Measurements from ENCODE around the gene TMUB1.
"Not testable (repeated sequence)": the region's sequence is repeated elsewhere in the genome, so short reads cannot be mapped to it uniquely, and the experiment has no call there.

Gene TMUB1

DNA sequence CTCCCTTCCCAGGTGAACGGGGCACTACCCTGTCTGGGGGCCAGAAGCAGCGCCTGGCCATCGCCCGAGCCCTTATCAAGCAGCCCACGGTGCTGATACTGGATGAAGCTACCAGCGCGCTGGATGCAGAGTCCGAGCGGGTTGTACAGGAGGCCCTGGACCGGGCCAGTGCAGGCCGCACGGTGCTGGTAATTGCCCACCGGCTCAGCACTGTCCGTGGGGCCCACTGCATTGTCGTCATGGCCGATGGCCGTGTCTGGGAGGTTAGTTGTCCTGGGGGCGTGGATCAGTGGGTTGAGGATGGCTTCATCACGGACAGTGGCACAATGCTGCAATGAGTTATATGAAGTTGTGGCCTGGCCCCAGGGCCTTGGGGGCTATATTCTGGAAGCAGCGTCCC is 39.3 kb downstream of the TMUB1 start:
- H3K27me3 ChIP-seq, result no peaks in the 10 kb centered on the region
- DNase-seq, result no peak
- H3K36me3 ChIP-seq, result peaks cover 3% of the 10 kb centered on the region; the same call in 1 of the 2 replicates
- peaks cover 49% of the 10 kb centered on the region for H3K4me1 ChIP-seq
- TF ChIP-seq, protein P1, sequence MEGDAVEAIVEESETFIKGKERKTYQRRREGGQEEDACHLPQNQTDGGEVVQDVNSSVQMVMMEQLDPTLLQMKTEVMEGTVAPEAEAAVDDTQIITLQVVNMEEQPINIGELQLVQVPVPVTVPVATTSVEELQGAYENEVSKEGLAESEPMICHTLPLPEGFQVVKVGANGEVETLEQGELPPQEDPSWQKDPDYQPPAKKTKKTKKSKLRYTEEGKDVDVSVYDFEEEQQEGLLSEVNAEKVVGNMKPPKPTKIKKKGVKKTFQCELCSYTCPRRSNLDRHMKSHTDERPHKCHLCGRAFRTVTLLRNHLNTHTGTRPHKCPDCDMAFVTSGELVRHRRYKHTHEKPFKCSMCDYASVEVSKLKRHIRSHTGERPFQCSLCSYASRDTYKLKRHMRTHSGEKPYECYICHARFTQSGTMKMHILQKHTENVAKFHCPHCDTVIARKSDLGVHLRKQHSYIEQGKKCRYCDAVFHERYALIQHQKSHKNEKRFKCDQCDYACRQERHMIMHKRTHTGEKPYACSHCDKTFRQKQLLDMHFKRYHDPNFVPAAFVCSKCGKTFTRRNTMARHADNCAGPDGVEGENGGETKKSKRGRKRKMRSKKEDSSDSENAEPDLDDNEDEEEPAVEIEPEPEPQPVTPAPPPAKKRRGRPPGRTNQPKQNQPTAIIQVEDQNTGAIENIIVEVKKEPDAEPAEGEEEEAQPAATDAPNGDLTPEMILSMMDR (IDR thresholded peaks at IDR 0.05; ENCODE audit: low read depth, low read length), result no peak
- H3K4me3 ChIP-seq (ENCODE audit: low read depth, low read length), result no peak overlapping the region
- no peaks in the 10 kb centered on the region for H3K9me3 ChIP-seq

DNA sequence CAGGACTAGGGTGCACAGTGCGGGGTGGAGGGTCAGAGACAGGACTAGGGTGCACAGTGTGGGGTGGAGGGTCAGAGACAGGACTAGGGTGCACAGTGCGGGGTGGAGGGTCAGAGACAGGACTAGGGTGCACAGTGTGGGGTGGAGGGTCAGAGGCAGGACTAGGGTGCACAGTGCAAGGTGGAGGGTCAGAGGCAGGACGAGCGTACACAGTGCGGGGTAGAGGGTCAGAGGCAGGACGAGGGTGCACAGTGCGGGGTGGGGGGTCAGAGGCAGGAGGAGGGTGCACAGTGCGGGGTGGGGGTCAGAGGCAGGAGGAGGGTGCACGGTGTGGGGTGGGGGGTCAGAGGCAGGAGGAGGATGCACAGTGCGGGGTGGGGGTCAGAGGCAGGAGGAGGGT is 39.8 kb downstream of the TMUB1 start:
- H3K4me1 ChIP-seq, result peaks cover 54% of the 10 kb centered on the region
- H3K4me3 ChIP-seq (ENCODE audit: low read depth, low read length); H3K36me3 ChIP-seq; H3K9me3 ChIP-seq; H3K27me3 ChIP-seq; DNase-seq: not testable (repeated sequence)

DNA sequence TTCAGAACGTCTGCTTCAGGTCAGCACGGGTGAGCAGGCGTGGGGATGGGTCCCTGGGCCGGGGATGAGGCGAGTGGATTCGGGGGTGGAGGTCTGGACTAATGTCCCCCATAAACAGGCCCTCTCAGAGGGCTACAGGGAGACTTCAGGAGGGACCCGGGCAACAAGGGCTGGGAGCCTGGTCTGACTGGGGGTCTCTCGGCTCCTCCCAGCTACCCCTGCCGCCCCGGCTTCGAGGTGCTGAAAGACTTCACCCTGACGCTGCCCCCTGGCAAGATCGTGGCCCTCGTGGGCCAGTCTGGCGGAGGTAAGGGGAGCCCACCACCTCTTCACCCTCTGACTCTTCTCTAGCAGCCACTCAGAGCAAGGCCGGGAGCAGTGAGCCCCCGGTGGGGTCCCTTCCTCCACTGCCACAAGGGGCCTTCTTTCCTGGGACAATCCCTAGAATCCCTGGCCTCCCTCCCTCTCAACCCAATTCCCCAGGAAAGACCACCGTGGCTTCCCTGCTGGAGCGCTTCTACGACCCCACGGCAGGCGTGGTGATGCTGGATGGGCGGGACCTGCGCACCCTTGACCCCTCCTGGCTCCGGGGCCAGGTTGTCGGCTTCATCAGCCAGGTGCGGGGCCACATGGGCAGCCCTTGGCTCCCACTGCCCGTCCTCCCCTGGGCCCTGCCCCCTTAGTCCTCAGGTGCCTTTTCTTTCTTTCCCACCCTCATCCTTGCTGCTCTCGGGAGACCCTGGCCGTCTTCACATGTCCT is 42.5 kb downstream of the TMUB1 start:
- H3K27me3 ChIP-seq, result no peaks in the 10 kb centered on the region
- peaks cover under 1% of the 10 kb centered on the region; the same call in 1 of the 2 replicates for H3K36me3 ChIP-seq
- H3K9me3 ChIP-seq, result no peaks in the 10 kb centered on the region
- TF ChIP-seq, protein P1 (IDR thresholded peaks at IDR 0.05; ENCODE audit: low read depth, low read length), result no peak
- peaks cover 39% of the 10 kb centered on the region for H3K4me1 ChIP-seq
- no peak overlapping the region for H3K4me3 ChIP-seq (ENCODE audit: low read depth, low read length)
- DNase-seq, result no peak

DNA sequence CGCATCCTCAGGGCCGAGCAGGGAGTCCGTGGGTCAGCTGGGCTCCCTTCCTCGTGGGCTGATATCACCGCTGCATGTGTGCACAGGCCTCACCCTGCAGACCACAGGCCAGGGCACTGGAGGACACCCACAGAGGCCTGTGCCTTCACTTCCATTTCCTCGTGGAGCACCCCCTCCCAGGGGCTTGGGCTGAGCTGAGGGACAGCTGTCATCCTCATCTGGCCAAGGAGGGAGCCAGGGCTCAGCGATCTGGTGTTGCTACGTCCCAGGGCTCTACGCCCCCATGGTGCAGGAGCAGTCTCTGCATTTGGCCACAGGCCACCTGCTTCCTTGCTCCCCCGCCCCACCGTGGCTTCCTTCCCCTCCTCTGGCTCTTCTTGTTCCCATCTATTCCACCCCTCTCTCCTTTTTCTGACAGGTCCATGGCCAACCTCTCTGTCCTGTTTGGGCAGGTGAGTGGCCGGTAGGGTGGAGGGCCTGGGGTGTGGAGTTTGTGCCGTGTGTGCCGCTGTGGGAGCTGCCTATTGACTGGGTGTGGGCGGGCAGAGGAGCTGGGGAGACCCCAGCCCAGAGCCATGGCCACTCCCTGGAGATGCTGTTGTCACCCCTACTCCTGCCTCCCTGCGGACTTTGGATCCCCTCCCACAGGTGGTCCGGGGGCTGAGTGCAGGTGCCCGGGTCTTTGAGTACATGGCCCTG is 43.3 kb downstream of the TMUB1 start:
- Histone ChIP-seq H3K4me1 (peaks cover 31% of the 10 kb centered on the region), H3K36me3 (peaks cover 2% of the 10 kb centered on the region; the same call in 1 of the 2 replicates), H3K4me3 (ENCODE audit: low read depth, low read length) (peak overlapping the region; percentile 16; the same call in 1 of the 2 replicates), H3K27me3 (no peaks in the 10 kb centered on the region), H3K9me3 (no peaks in the 10 kb centered on the region)
- TF ChIP-seq, protein P1 (IDR thresholded peaks at IDR 0.05; ENCODE audit: low read depth, low read length), result no peak
- DNase-seq, result peak; percentile 66

DNA sequence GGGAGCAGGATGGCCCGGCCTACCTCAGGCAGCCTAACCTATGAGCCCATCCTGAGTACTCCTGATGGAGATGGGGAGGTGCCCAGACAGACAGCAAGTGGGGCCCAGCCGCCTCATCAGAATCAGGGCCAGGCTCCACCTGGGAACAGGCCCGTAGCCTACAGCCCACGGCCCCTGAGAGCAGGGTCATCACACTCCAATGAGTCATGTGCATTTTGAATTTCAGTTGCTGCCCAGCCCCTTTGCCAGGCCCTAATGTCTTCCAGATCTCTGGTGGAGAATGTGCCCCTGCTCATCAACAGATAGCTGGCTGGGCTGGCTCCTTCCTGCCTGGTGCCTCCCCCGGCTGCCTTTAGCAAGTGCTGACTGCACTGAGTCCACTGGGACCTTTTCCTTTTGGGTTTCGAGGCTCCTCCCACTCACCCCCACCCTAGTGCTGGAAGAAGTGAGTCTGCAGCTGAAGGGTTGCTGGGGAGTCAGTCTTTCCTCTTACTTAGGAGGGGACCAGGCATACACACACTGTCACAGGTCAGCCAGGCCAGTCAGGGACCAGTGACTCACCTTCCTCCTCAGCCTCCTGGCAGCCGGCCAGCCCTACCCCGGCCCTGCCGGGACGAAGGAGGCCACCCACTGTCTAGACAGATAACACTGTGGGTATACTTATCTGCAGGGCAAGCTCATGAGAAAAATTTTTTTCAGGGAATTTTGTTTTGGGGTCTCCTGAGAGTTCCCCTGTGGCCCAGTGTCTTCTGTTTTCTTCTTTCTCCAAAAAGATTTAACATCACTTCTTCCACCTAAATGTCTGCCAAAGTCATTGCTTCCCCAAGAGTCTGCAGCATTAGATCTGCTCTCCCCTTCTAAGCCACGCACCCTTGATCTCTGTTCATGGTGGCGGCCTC is 44.1 kb downstream of the TMUB1 start:
- DNase-seq, result peak; percentile 92
- peaks cover 28% of the 10 kb centered on the region for H3K4me1 ChIP-seq
- H3K36me3 ChIP-seq, result peaks cover 7% of the 10 kb centered on the region; the same call in 1 of the 2 replicates
- TF ChIP-seq, protein P1 (IDR thresholded peaks at IDR 0.05; ENCODE audit: low read depth, low read length), result no peak
- H3K27me3 ChIP-seq, result no peaks in the 10 kb centered on the region
- H3K4me3 ChIP-seq (ENCODE audit: low read depth, low read length), result peak overlapping the region; percentile 16; the same call in 1 of the 2 replicates
- H3K9me3 ChIP-seq, result no peaks in the 10 kb centered on the region

DNA sequence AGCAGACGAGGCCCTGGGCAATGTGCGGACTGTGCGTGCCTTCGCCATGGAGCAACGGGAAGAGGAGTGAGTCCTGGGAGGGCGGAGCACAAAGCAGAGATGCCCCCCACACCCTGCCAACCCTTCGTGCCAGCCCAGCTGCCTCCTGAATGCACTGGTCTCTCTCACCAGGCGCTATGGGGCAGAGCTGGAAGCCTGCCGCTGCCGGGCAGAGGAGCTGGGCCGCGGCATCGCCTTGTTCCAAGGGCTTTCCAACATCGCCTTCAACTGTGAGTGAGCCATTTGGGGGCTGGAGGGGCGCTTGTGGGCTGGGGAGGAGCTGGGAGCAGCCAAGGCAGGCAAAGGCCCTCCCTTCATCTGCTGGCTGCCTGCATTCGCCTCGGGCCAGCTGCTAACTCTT is 47.4 kb downstream of the TMUB1 start:
- H3K27me3 ChIP-seq, result no peaks in the 10 kb centered on the region
- peaks cover 28% of the 10 kb centered on the region for H3K4me1 ChIP-seq
- peaks cover 7% of the 10 kb centered on the region; the same call in 1 of the 2 replicates for H3K36me3 ChIP-seq
- no peak overlapping the region for H3K4me3 ChIP-seq (ENCODE audit: low read depth, low read length)
- TF ChIP-seq, protein P1 (IDR thresholded peaks at IDR 0.05; ENCODE audit: low read depth, low read length), result no peak
- no peaks in the 10 kb centered on the region for H3K9me3 ChIP-seq
- no peak for DNase-seq
